Hypothalamus (tissue), 51 donors: ENCODE results near the gene PRMT5.

Source experiments
- DNase-seq, 51 donors: peaks; one replicate each; lab custom pipeline; 2025; lab: John Stamatoyannopoulos, UW

The PRMT5 gene

GRCh38 chr14:22878271-22879246, 50.6 kb downstream of the PRMT5 start:
- no peak for DNase-seq

GRCh38 chr14:22877000-22877501, 52.1 kb downstream of the PRMT5 start:
- no peak for DNase-seq

GRCh38 chr14:22875748-22876319, 53.3 kb downstream of the PRMT5 start:
- DNase-seq: no peak

- DNase-seq: no peak
Observed at GRCh38 chr14:22875003-22875747, 54.0 kb downstream of the PRMT5 start.

GRCh38 chr14:22872833-22873520, 56.2 kb downstream of the PRMT5 start:
- DNase-seq: no peak

- peak in 44 of 51 donors; percentile 23 to 84 (median 58) for DNase-seq
Observed at GRCh38 chr14:22872033-22872832, 56.9 kb downstream of the PRMT5 start.

- peak; percentile 33 to 95 (median 84) for DNase-seq
Observed at GRCh38 chr14:22871224-22872032, 57.7 kb downstream of the PRMT5 start, which contains the start of gene LRP10. Gene LRP10 (plus strand): TSS chr14:22871740. CDS start chr14:22872304, 564 bp downstream.

GRCh38 chr14:22870811-22871223, 58.4 kb downstream of the PRMT5 start:
- DNase-seq: no peak
